C4-2B (cell line): ENCODE data around the gene ACER2.

Source experiments
- CTCF ChIP-seq: fragments of 450-650 bp; conservative IDR thresholded peaks from 2 replicates; pipeline ENCODE4 v1.5.1; 2017; ENCODE audit warnings: mild to moderate bottlenecking
- ZFX ChIP-seq: fragments of 450-650 bp; IDR thresholded peaks from 2 replicates; pipeline ENCODE4 v1.6.1; 2017

- no peak for TF ChIP-seq CTCF
- no peak for TF ChIP-seq ZFX
Measured at GRCh38 chr9:19397845-19398244, 11.0 kb upstream of the ACER2 start.
